ENCODE data around the gene NOS1AP.

DNA sequence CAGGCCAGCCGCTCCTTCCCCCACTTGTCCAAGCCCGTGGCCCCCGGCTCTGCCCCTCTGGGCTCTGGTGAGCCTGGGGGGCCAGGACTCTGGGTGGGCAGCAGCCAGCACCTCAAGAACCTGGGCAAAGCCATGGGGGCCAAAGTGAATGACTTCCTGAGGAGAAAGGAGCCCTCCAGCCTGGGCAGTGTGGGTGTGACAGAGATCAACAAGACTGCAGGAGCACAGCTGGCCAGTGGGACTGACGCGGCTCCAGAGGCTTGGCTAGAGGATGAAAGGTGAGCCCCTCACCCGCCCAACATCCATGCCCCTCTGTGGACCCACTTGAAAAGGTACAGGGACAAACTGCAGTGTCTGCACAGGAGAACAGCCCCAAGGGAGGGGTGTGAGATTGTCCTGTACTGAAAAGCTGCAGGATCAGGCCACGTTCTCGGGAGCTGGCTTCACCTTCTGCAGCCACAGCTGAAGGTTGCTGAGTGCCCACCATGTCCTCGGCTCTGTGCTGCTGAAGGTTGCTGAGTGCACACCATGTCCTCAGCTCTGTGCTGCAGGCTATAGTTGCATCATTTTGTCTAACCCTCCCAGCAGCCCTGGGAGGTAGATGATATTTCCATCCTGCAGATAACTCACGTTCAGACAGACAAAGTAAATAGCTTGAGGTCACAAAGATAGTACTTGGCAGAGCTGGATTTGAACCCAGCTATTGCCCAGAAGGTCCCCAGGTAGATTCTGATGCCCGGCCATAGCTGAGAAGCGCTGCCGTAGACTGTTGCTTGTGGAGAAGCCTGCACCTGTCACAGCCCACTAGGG lies 312.7 kb downstream of the NOS1AP start:
- TF ChIP-seq, protein P1, sequence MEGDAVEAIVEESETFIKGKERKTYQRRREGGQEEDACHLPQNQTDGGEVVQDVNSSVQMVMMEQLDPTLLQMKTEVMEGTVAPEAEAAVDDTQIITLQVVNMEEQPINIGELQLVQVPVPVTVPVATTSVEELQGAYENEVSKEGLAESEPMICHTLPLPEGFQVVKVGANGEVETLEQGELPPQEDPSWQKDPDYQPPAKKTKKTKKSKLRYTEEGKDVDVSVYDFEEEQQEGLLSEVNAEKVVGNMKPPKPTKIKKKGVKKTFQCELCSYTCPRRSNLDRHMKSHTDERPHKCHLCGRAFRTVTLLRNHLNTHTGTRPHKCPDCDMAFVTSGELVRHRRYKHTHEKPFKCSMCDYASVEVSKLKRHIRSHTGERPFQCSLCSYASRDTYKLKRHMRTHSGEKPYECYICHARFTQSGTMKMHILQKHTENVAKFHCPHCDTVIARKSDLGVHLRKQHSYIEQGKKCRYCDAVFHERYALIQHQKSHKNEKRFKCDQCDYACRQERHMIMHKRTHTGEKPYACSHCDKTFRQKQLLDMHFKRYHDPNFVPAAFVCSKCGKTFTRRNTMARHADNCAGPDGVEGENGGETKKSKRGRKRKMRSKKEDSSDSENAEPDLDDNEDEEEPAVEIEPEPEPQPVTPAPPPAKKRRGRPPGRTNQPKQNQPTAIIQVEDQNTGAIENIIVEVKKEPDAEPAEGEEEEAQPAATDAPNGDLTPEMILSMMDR (conservative IDR thresholded peaks at IDR 0.05; ENCODE audit: low read length) = no peak
- TF ChIP-seq EZH2phosphoT487 (IDR thresholded peaks at IDR 0.05; ENCODE audit: borderline replicate concordance, low read depth, low read length) = no peak

Measured in OCI-LY7 (cell line).